ENCODE data around the gene GABRG3. TPM values are rescaled to one million over a fixed set of nuclear protein-coding genes. Genes with fewer than 3 reads are reported as not detected.
"Not testable (repeated sequence)": the region's sequence is repeated elsewhere in the genome, so short reads cannot be mapped to it uniquely, and the experiment has no call there.

The GABRG3 gene
- total RNA-seq, 1 donor from 2014 or later, result not detected

DNA sequence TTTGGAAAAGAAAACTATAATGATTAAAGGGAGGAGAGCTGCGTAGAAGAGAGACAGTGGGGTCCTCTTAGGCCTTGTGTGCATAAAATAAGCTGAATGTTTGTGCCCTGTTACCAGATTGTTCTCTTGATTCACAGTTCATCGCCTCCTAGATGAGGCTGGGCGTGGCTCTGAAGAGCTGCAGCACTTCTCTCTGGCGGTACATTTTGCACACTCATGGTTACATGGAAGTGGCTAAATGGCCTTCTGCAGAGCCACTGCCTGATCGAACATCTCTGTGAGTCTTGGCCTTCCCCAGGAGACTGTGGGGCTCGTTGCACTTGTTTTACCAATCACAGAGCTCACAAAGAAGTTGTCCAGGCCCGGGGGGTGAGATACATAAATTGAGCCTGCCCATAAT is 208.8 kb downstream of the GABRG3 start:
- intact Hi-C loops (cut with DNase I), result no loop called here
- TF ChIP-seq POLR2AphosphoS5 (IDR thresholded peaks at IDR 0.05; ENCODE audit: insufficient read depth in 1 of 2, low read depth in 1 of 2) (no peak), POLR2A (IDR thresholded peaks at IDR 0.05) (no peak)
- TF ChIP-seq, protein P1, sequence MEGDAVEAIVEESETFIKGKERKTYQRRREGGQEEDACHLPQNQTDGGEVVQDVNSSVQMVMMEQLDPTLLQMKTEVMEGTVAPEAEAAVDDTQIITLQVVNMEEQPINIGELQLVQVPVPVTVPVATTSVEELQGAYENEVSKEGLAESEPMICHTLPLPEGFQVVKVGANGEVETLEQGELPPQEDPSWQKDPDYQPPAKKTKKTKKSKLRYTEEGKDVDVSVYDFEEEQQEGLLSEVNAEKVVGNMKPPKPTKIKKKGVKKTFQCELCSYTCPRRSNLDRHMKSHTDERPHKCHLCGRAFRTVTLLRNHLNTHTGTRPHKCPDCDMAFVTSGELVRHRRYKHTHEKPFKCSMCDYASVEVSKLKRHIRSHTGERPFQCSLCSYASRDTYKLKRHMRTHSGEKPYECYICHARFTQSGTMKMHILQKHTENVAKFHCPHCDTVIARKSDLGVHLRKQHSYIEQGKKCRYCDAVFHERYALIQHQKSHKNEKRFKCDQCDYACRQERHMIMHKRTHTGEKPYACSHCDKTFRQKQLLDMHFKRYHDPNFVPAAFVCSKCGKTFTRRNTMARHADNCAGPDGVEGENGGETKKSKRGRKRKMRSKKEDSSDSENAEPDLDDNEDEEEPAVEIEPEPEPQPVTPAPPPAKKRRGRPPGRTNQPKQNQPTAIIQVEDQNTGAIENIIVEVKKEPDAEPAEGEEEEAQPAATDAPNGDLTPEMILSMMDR (IDR thresholded peaks at IDR 0.05), result no peak
- DNase-seq (ENCODE audit: extremely low spot score in 2 of 2), result no peak
- Histone ChIP-seq H3K36me3 (no peaks in the 10 kb centered on the region), H3K4me3 (no peak overlapping the region), H3K9me3 (peaks cover 9% of the 10 kb centered on the region), H3K4me1 (no peaks in the 10 kb centered on the region), H3K27ac (no peak overlapping the region), H3K27me3 (no peaks in the 10 kb centered on the region)

DNA sequence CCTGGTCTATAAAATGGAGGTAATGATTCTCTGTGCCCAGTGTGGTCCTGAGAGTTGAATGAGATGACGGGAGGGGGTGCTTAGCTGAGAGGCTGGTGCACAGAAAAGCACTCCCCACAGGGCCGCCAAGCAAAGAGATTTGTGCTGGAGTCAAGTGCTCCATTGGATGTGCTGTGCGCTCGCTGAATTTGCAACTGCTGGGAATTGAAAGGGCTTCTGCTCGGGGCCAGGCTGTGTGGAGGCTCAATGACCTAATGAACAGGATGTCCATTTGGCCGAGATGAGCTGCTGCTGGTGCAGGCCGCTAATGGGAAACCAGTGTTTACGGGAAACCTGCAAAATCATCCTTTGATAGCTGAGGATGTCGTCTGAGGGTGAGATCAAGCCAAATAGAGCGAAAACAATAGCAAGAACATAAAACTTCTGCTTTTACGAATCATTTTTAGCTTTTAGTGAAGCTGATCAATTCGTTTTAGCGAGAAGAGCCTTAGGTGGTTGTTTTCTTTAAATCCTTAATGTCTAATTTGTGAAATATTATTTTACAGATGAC is 211.7 kb downstream of the GABRG3 start:
- intact Hi-C loops (cut with DNase I), result no loop called here
- no peak for DNase-seq (ENCODE audit: extremely low spot score in 2 of 2)
- Histone ChIP-seq H3K27me3 (no peaks in the 10 kb centered on the region), H3K4me1 (no peaks in the 10 kb centered on the region), H3K9me3 (no peaks in the 10 kb centered on the region), H3K27ac (no peak overlapping the region), H3K4me3 (no peak overlapping the region), H3K36me3 (no peaks in the 10 kb centered on the region)
- TF ChIP-seq, protein P1 (IDR thresholded peaks at IDR 0.05), result no peak
- TF ChIP-seq POLR2A (IDR thresholded peaks at IDR 0.05), result no peak
- TF ChIP-seq POLR2AphosphoS5 (IDR thresholded peaks at IDR 0.05; ENCODE audit: insufficient read depth in 1 of 2, low read depth in 1 of 2), result no peak

DNA sequence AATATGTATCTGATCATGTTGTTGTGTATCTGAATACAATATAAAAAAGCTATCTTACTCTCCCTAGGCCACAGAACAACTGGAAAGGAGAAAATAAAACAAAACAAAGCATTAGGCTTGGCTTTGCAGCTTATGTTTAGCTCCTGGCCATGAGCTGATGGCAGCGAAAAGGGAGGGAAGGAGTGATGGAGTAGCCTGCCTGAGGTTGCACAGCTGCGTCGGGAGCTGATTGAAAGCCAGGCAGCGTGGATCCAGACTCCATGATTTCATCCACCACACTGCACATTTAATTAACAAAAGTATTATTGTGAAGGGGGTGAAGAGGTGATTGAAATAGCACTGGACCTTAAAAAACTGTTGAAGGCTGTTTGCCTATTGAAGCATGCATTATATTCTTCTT is 212.2 kb downstream of the GABRG3 start:
- no peak for DNase-seq (ENCODE audit: extremely low spot score in 2 of 2)
- H3K27me3 ChIP-seq, result no peaks in the 10 kb centered on the region
- no peak for TF ChIP-seq POLR2A (IDR thresholded peaks at IDR 0.05)
- TF ChIP-seq, protein P1 (IDR thresholded peaks at IDR 0.05), result no peak
- no peak for TF ChIP-seq POLR2AphosphoS5 (IDR thresholded peaks at IDR 0.05; ENCODE audit: insufficient read depth in 1 of 2, low read depth in 1 of 2)
- H3K27ac ChIP-seq, result no peak overlapping the region
- H3K36me3 ChIP-seq, result no peaks in the 10 kb centered on the region
- no peaks in the 10 kb centered on the region for H3K9me3 ChIP-seq
- intact Hi-C loops (cut with DNase I), result no loop called here
- H3K4me1 ChIP-seq, result no peaks in the 10 kb centered on the region
- no peak overlapping the region for H3K4me3 ChIP-seq

DNA sequence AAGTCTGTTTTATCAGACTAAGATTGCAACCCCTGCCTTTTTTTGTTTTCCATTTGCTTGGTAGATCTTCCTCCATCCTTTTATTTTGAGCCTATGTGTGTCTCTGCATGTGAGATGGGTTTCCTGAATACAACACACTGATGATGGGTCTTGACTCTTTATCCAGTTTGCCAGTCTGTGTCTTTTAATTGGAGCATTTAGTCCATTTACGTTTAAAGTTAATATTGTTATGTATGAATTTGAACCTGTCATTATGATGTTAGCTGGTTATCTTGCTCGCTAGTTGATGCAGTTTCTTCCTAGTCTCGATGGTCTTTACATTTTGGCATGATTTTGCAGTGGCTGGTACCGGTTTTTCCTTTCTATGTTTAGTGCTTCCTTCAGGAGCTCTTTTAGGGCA is 220.5 kb downstream of the GABRG3 start:
- intact Hi-C loops (cut with DNase I); DNase-seq (ENCODE audit: extremely low spot score in 2 of 2); H3K27me3 ChIP-seq; H3K27ac ChIP-seq; H3K9me3 ChIP-seq; H3K4me1 ChIP-seq; H3K36me3 ChIP-seq; H3K4me3 ChIP-seq: not testable (repeated sequence)

DNA sequence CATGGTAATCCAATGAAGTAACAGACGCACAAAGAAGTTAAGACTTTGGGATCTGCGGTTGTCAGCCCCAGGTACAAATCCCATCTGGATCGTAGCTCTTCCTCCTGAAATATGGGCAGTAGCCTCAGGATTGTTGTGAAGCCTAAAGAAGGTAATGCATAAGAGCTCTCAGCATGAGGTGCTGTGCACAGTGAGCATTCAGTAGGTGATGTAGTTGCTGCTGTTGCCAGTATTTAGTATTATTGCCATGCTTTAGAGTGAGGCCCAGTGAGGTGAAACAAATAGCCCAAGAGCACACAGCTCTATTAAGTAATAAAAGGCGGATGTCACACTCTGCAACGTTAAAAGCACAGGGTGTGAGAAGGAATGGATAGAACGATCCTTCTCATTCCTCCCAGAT is 225.7 kb downstream of the GABRG3 start:
- H3K36me3 ChIP-seq, result no peaks in the 10 kb centered on the region
- intact Hi-C loops (cut with DNase I), result no loop called here
- no peaks in the 10 kb centered on the region for H3K9me3 ChIP-seq
- no peak overlapping the region for H3K4me3 ChIP-seq
- no peak overlapping the region for H3K27ac ChIP-seq
- TF ChIP-seq POLR2A (IDR thresholded peaks at IDR 0.05) (no peak), POLR2AphosphoS5 (IDR thresholded peaks at IDR 0.05; ENCODE audit: insufficient read depth in 1 of 2, low read depth in 1 of 2) (no peak)
- TF ChIP-seq, protein P1 (IDR thresholded peaks at IDR 0.05), result no peak
- DNase-seq (ENCODE audit: extremely low spot score in 2 of 2), result no peak
- no peaks in the 10 kb centered on the region for H3K4me1 ChIP-seq
- no peaks in the 10 kb centered on the region for H3K27me3 ChIP-seq

Measured in vagina (tissue), 2 donors.